A549 treated with Mapracorat at 1 μM for 4 hours (cell line): ENCODE measurements around the gene SETD6. TPM values are rescaled to one million over a fixed set of nuclear protein-coding genes. Genes with fewer than 3 reads are reported as not detected.

Experiments
- total RNA-seq: library from RNA; stranded (reverse); fragments of 200-300 nt; extraction: Qiagen RNA extraction; gene quantifications from 5 replicates; pipeline ENCODE4 v1.2.3, GENCODE V29; 2022

SETD6 gene, protein sequence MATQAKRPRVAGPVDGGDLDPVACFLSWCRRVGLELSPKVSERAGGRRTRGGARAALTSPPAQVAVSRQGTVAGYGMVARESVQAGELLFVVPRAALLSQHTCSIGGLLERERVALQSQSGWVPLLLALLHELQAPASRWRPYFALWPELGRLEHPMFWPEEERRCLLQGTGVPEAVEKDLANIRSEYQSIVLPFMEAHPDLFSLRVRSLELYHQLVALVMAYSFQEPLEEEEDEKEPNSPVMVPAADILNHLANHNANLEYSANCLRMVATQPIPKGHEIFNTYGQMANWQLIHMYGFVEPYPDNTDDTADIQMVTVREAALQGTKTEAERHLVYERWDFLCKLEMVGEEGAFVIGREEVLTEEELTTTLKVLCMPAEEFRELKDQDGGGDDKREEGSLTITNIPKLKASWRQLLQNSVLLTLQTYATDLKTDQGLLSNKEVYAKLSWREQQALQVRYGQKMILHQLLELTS
- 10.0 to 16.7 TPM (median 14.3 TPM) in 5 replicates for total RNA-seq

DNA sequence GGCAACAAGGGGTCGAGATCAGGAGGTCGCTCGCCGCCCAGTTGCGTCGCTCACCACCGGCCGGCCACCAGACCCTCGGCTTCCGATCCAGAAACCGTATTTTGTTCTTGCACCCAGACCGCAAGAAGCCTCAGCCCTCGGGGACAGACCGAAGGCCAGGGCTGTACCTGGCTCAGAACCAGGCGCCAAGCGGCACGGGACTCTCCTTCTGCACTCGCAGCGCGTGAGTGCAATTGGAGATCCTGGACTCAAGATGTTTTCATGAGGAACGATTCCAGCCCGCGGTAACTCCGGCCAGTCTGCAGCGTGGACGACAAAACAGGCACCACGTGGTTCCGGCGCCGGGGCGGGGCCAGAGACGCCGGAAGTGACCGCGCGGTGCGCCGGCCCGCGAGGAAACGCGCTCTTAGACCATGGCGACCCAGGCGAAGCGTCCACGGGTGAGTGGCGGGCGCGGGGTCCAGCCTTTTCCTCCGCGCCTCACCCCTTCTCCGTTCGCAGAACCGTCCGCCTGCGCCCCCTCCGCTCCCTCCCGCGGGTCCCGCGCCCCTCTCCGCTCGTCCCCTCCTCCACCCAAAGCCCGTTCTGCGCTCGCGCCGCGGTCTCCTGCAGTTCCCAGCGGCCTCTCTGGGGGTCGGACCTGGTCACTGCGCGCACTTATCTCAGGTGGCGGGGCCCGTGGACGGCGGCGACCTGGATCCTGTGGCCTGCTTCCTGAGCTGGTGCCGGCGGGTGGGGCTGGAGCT, at the start of gene SETD6:
Gene SETD6 (plus strand): TSS at position 393 of the 746 bp plus-strand sequence. CDS start 21 bp downstream, at position 414.

DNA sequence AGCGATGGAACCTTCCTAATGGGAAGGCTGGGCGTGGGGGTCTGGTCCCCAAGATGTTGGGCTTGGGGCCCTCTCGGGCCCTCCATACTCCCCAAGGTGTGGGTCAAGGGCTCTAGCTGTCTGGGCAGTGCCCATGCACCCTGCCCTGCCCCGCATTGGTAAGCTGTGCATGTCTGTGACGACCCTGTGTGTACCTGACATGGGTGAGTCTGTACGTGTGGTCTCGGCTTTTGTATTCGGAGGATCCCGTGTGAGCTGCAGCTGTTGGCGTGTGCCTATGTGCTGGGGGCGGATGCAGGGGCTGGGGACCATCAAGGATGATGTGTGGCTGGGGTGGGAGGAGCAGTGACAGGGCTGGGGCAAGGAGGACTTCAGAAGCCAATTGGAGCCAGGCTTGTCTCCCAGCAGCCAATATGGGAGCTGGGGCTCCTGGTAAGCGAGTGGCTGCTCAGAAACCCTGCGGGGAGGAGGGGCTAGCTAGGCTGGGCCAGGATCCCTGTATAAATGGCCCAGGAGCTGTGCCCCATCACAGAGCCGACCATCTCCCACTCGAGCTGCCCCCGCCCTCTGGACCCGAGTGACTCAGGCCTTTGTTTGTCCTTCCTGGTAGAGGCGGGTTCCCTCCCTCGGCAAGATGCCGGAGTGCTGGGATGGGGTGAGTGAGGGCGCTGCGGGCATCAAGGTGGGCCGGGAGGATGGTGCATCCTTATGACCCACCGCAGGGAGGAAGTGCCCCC, 15.5 kb upstream of the SETD6 start, which contains the start of gene NDRG4:
Gene NDRG4 (plus strand): TSS at position 529 of the 737 bp plus-strand sequence. CDS start 106 bp downstream, at position 635.

Other genes starting within 250 kb of the SETD6 start
- not detected in 5 replicates for gene PRSS54, start 220.5 kb upstream of the SETD6 start, total RNA-seq
- gene GINS3, start 123.0 kb upstream of the SETD6 start, total RNA-seq, result 20.5 to 23.8 TPM (median 21.2 TPM) in 5 replicates
- 25.6 to 29.8 TPM (median 26.1 TPM) in 5 replicates for gene NDRG4, start 15.4 kb upstream of the SETD6 start, total RNA-seq
- 110 to 166 TPM (median 122 TPM) in 5 replicates for gene CNOT1, start 114.3 kb downstream of the SETD6 start, total RNA-seq
- 17.7 to 19.9 TPM (median 18.6 TPM) in 5 replicates for gene SLC38A7, start 169.3 kb downstream of the SETD6 start, total RNA-seq
- gene GOT2, start 218.8 kb downstream of the SETD6 start, total RNA-seq, result 166 to 179 TPM (median 168 TPM) in 5 replicates